GM04504 (cell line): ENCODE data around the gene TMEM150B.
A peak's percentile ranks its signal among the peaks of the same experiment; 100 is the strongest.
"Not testable (repeated sequence)": the region's sequence is repeated elsewhere in the genome, so short reads cannot be mapped to it uniquely, and the experiment has no call there.

Experiments
- DNase-seq: peaks from one replicate; pipeline ENCODE4 v3.0.0-alpha.2; 2012; ENCODE audit warnings: low read depth

TMEM150B gene

GRCh38 chr19:55339105-55339888, 14.2 kb upstream of the TMEM150B start, which contains the start of gene KMT5C:
Gene KMT5C (plus strand): TSS chr19:55339876. CDS start chr19:55341937, 2,061 bp downstream.
- peak; percentile 100 for DNase-seq

GRCh38 chr19:55336101-55336500, 11.0 kb upstream of the TMEM150B start:
- peak; percentile 58 for DNase-seq

GRCh38 chr19:55333870-55334269, 8.7 kb upstream of the TMEM150B start:
- no peak for DNase-seq

GRCh38 chr19:55329791-55330190, 4.7 kb upstream of the TMEM150B start:
- not testable (repeated sequence) for DNase-seq

- DNase-seq, result not testable (repeated sequence)
Measured at GRCh38 chr19:55328774-55329318, 3.7 kb upstream of the TMEM150B start.

- DNase-seq, result no peak
Measured at GRCh38 chr19:55324662-55325061, 479 bp downstream of the TMEM150B start.

- DNase-seq, result no peak
Measured at GRCh38 chr19:55322204-55322885, 2.8 kb downstream of the TMEM150B start.

- no peak for DNase-seq
Measured at GRCh38 chr19:55321466-55322137, 3.5 kb downstream of the TMEM150B start.

GRCh38 chr19:55320844-55321419, 4.2 kb downstream of the TMEM150B start:
- no peak for DNase-seq

- DNase-seq, result no peak
Measured at GRCh38 chr19:55319785-55320184, 5.4 kb downstream of the TMEM150B start.

GRCh38 chr19:55316646-55317045, 8.5 kb downstream of the TMEM150B start:
- no peak for DNase-seq

- no peak for DNase-seq
Measured at GRCh38 chr19:55315956-55316525, 9.1 kb downstream of the TMEM150B start.

GRCh38 chr19:55314396-55314795, 10.7 kb downstream of the TMEM150B start:
- DNase-seq, result no peak

- DNase-seq, result no peak
Measured at GRCh38 chr19:55312621-55313512, 12.3 kb downstream of the TMEM150B start.

- DNase-seq, result no peak
Measured at GRCh38 chr19:55311797-55312196, 13.3 kb downstream of the TMEM150B start.

GRCh38 chr19:55311397-55311796, 13.7 kb downstream of the TMEM150B start:
- no peak for DNase-seq

GRCh38 chr19:55310498-55310897, 14.6 kb downstream of the TMEM150B start:
- DNase-seq, result no peak

- DNase-seq, result no peak
Measured at GRCh38 chr19:55309448-55309847, 15.7 kb downstream of the TMEM150B start.

GRCh38 chr19:55308281-55308680, 16.9 kb downstream of the TMEM150B start:
- no peak for DNase-seq

GRCh38 chr19:55306712-55307111, 18.4 kb downstream of the TMEM150B start:
- DNase-seq, result no peak
